Effector memory CD4-positive, alpha-beta T cell (primary cell): ENCODE data around the gene TXNRD2.
A peak's percentile ranks its signal among the peaks of the same experiment; 100 is the strongest.

ENCODE experiments used
- DNase-seq, 3 donors: peaks; one replicate each; pipeline ENCODE4 v3.0.0-alpha.2; 2020
- H3K27ac ChIP-seq: 2 replicates; pipeline ENCODE4 v1.7.0; 2013; ENCODE audit warnings: mild to moderate bottlenecking, low read length, moderate library complexity; ENCODE audit not compliant: insufficient read depth, poor library complexity, severe bottlenecking
- H3K27me3 ChIP-seq: replicated peaks from 2 replicates; pipeline ENCODE4 v1.7.0; 2013; ENCODE audit warnings: mild to moderate bottlenecking, low read length; ENCODE audit not compliant: insufficient read depth, control insufficient read depth, poor library complexity, severe bottlenecking
- H3K36me3 ChIP-seq: 2 replicates; pipeline ENCODE4 v1.7.0; 2013; ENCODE audit warnings: mild to moderate bottlenecking, low read length, moderate library complexity; ENCODE audit not compliant: control insufficient read depth, insufficient read depth
- H3K4me1 ChIP-seq: 2 replicates; pipeline ENCODE4 v1.7.0; 2013; ENCODE audit warnings: low read length, mild to moderate bottlenecking; ENCODE audit not compliant: control insufficient read depth, insufficient read depth, poor library complexity, severe bottlenecking
- H3K4me3 ChIP-seq: 2 replicates; pipeline ENCODE4 v1.7.0; 2013; ENCODE audit warnings: low read length, low read depth, mild to moderate bottlenecking; ENCODE audit not compliant: insufficient read depth, poor library complexity, severe bottlenecking
- H3K9me3 ChIP-seq: 2 replicates; pipeline ENCODE4 v1.7.0; 2013; ENCODE audit warnings: mild to moderate bottlenecking, low read length, moderate library complexity; ENCODE audit not compliant: control insufficient read depth

Gene TXNRD2

GRCh38 chr22:19895160-19895849 is 46.3 kb downstream of the TXNRD2 start:
- H3K9me3 ChIP-seq: no peaks in the 10 kb centered on the region

GRCh38 chr22:19893363-19893762 is 48.3 kb downstream of the TXNRD2 start:
- no peaks in the 10 kb centered on the region for H3K9me3 ChIP-seq
- peaks cover 46% of the 10 kb centered on the region for H3K4me1 ChIP-seq
- peak overlapping the region; percentile 92 for H3K27ac ChIP-seq
- H3K4me3 ChIP-seq: no peak overlapping the region
- peaks cover 6% of the 10 kb centered on the region for H3K36me3 ChIP-seq
- DNase-seq: no peak
- no peaks in the 10 kb centered on the region for H3K27me3 ChIP-seq

More at GRCh38 chr22:19895160-19895849, 46.3 kb downstream of the TXNRD2 start:
- no peak overlapping the region for H3K27ac ChIP-seq
- H3K4me1 ChIP-seq: peaks cover 37% of the 10 kb centered on the region
- H3K36me3 ChIP-seq: peaks cover 11% of the 10 kb centered on the region
- DNase-seq: no peak
- no peaks in the 10 kb centered on the region for H3K27me3 ChIP-seq
- H3K4me3 ChIP-seq: no peak overlapping the region

- Histone ChIP-seq H3K27ac (peak overlapping the region; percentile 92), H3K4me1 (peaks cover 47% of the 10 kb centered on the region), H3K27me3 (no peaks in the 10 kb centered on the region), H3K9me3 (no peaks in the 10 kb centered on the region), H3K4me3 (no peak overlapping the region), H3K36me3 (peaks cover 3% of the 10 kb centered on the region)
- DNase-seq: no peak
Measured at GRCh38 chr22:19892925-19893324, 48.7 kb downstream of the TXNRD2 start.

GRCh38 chr22:19892257-19892879 is 49.2 kb downstream of the TXNRD2 start:
- no peaks in the 10 kb centered on the region for H3K27me3 ChIP-seq
- peak overlapping the region; percentile 57 for H3K4me3 ChIP-seq
- H3K4me1 ChIP-seq: peaks cover 53% of the 10 kb centered on the region
- DNase-seq: peak in 2 of 3 donors; percentile 16 to 43
- no peaks in the 10 kb centered on the region for H3K9me3 ChIP-seq
- no peaks in the 10 kb centered on the region for H3K36me3 ChIP-seq
- H3K27ac ChIP-seq: peak overlapping the region; percentile 92

GRCh38 chr22:19891317-19892256 is 50.0 kb downstream of the TXNRD2 start:
- Histone ChIP-seq H3K36me3 (no peaks in the 10 kb centered on the region), H3K27ac (peak overlapping the region; percentile 92), H3K4me3 (peak overlapping the region; percentile 57), H3K4me1 (peaks cover 60% of the 10 kb centered on the region), H3K9me3 (no peaks in the 10 kb centered on the region), H3K27me3 (no peaks in the 10 kb centered on the region)
- DNase-seq: peak; percentile 59 to 79 (median 61)

GRCh38 chr22:19890502-19891316 is 50.9 kb downstream of the TXNRD2 start:
- H3K9me3 ChIP-seq: no peaks in the 10 kb centered on the region
- H3K27me3 ChIP-seq: no peaks in the 10 kb centered on the region
- H3K4me3 ChIP-seq: peak overlapping the region; percentile 57
- H3K36me3 ChIP-seq: no peaks in the 10 kb centered on the region
- H3K27ac ChIP-seq: peak overlapping the region; percentile 92
- H3K4me1 ChIP-seq: peaks cover 69% of the 10 kb centered on the region
- no peak for DNase-seq

GRCh38 chr22:19889951-19890350 is 51.7 kb downstream of the TXNRD2 start:
- Histone ChIP-seq H3K27me3 (no peaks in the 10 kb centered on the region), H3K4me1 (peaks cover 74% of the 10 kb centered on the region), H3K27ac (no peak overlapping the region), H3K36me3 (no peaks in the 10 kb centered on the region), H3K4me3 (no peak overlapping the region), H3K9me3 (no peaks in the 10 kb centered on the region)
- DNase-seq: no peak

GRCh38 chr22:19888131-19888746 is 53.4 kb downstream of the TXNRD2 start:
- Histone ChIP-seq H3K4me3 (no peak overlapping the region), H3K36me3 (no peaks in the 10 kb centered on the region), H3K9me3 (no peaks in the 10 kb centered on the region), H3K4me1 (peaks cover 70% of the 10 kb centered on the region), H3K27ac (peak overlapping the region; percentile 13), H3K27me3 (no peaks in the 10 kb centered on the region)
- DNase-seq: no peak
